GM12878 (cell line): ENCODE results near the gene SEC14L1. TPM values are rescaled to one million over a fixed set of nuclear protein-coding genes. Genes with fewer than 3 reads are reported as not detected.

Source experiments
- ATAC-seq: fragments of 200-7000 bp; cut with Tn5 transposase; 3 replicates; pipeline ENCODE4 v1.9.1; 2020; ENCODE audit warnings: mild to moderate bottlenecking, moderate library complexity
- BruUV-seq: library from RNA; stranded (reverse); fragments of 400-500 nt; replicated peaks from 2 replicates; lab custom pipeline; 2021; lab: Mats Ljungman, UMichigan
- CTCF ChIA-PET: fragments of 300-600 bp; sonication (Branson Sonifier 250); formaldehyde crosslinking; extraction: SDS; loops from one replicate; lab custom pipeline; 2021; ENCODE audit warnings: inconsistent platforms; lab: Yijun Ruan, JAX
- POLR2A ChIA-PET: fragments of 350-600 bp; formaldehyde crosslinking; extraction: SDS; loops from one replicate; lab custom pipeline; 2021; ENCODE audit warnings: inconsistent platforms; lab: Charles Lee
- RAD21 ChIA-PET: fragments of 300-600 bp; sonication (Branson Sonifier 250); formaldehyde crosslinking; loops from one replicate; lab custom pipeline; 2023; ENCODE audit warnings: antibody characterized with exemption; ENCODE audit not compliant: unreplicated experiment; lab: Charles Lee
- SMC1A ChIA-PET: fragments of 300-600 bp; sonication (Branson Sonifier 250); formaldehyde crosslinking; loops from one replicate; lab custom pipeline; 2023; ENCODE audit not compliant: unreplicated experiment, uncharacterized antibody; lab: Charles Lee
- DNase-seq: peaks from one replicate; pipeline ENCODE4 v3.0.0-alpha.2; 2011; ENCODE audit warnings: low read depth, low spot score
- FAIRE-seq: peaks from 3 replicates; lab custom pipeline; 2011; peaks lifted over from hg19 to GRCh38; lab: Jason Lieb, UNC
- H2AFZ ChIP-seq: 2 replicates; pipeline ENCODE4 v1.6.0; 2011; ENCODE audit warnings: low read depth, low read length, control low read depth; ENCODE audit not compliant: control insufficient read depth
- H3K27ac ChIP-seq: 2 replicates; pipeline ENCODE4 v1.5.1; 2011; ENCODE audit warnings: control low read depth; ENCODE audit not compliant: control insufficient read depth, insufficient read depth
- H3K27me3 ChIP-seq, 2 experiments: replicated peaks in 1 of 2; 2 replicates each; pipeline versions ENCODE4 v1.6.0 to v1.6.1; 2011; ENCODE audit warnings: low read length in 1 of 2; ENCODE audit not compliant: control insufficient read depth in 2 of 2, insufficient read depth in 2 of 2
- H3K36me3 ChIP-seq, 2 experiments: 2 replicates each; pipeline ENCODE4 v1.5.1; 2011; ENCODE audit warnings: low read length in 1 of 2; ENCODE audit not compliant: control insufficient read depth in 2 of 2, insufficient read depth in 2 of 2
- H3K4me1 ChIP-seq: 2 replicates; pipeline ENCODE4 v1.6.1; 2011; ENCODE audit warnings: mild to moderate bottlenecking, low read length, moderate library complexity, mixed read lengths; ENCODE audit not compliant: control insufficient read depth, insufficient read depth
- H3K4me2 ChIP-seq: 2 replicates; pipeline ENCODE4 v1.6.0; 2011; ENCODE audit warnings: control low read depth; ENCODE audit not compliant: control insufficient read depth, insufficient read depth
- H3K4me3 ChIP-seq: fragments of 200-600 bp; sonication (generic); 2 replicates; pipeline ENCODE4 v1.5.1; 2016
- H3K79me2 ChIP-seq: 2 replicates; pipeline ENCODE4 v1.6.0; 2011; ENCODE audit warnings: low read length; ENCODE audit not compliant: control insufficient read depth, insufficient read depth
- H3K9ac ChIP-seq: 2 replicates; pipeline ENCODE4 v1.8.0; 2011; ENCODE audit warnings: low read length, control low read depth, mixed read lengths; ENCODE audit not compliant: control insufficient read depth, insufficient read depth
- H3K9me3 ChIP-seq: replicated peaks from 3 replicates; pipeline ENCODE4 v1.5.1; 2011; ENCODE audit warnings: mild to moderate bottlenecking, low read length; ENCODE audit not compliant: control insufficient read depth, insufficient read depth
- H4K20me1 ChIP-seq: 2 replicates; pipeline ENCODE4 v1.6.0; 2011; ENCODE audit not compliant: control insufficient read depth, insufficient read depth
- BCL11A ChIP-seq: IDR thresholded peaks from 2 replicates; pipeline ENCODE4 v1.6.1; 2011; ENCODE audit warnings: low read depth, low read length
- BMI1 ChIP-seq: fragments of 450-650 bp; IDR thresholded peaks from 2 replicates; pipeline ENCODE4 v1.6.1; 2016; ENCODE audit warnings: mild to moderate bottlenecking, moderate library complexity, borderline replicate concordance
- BRCA1 ChIP-seq: IDR thresholded peaks from 2 replicates; pipeline ENCODE4 v1.6.1; 2011; ENCODE audit warnings: low read depth, low read length, improper control_type of control experiment
- DPF2 ChIP-seq: fragments of 450-650 bp; IDR thresholded peaks from 2 replicates; pipeline ENCODE4 v1.6.1; 2017; ENCODE audit warnings: mild to moderate bottlenecking
- EZH2 ChIP-seq: IDR thresholded peaks from 2 replicates; pipeline ENCODE4 v1.6.1; 2012; ENCODE audit warnings: low read depth, mild to moderate bottlenecking, control low read depth, inconsistent platforms, low read length, borderline replicate concordance; ENCODE audit not compliant: control insufficient read depth
- GABPA ChIP-seq: IDR thresholded peaks from 2 replicates; pipeline ENCODE4 v1.6.1; 2014; ENCODE audit warnings: antibody characterized with exemption, low read depth, mild to moderate bottlenecking, inconsistent platforms
- KLF5 ChIP-seq: fragments of 450-650 bp; IDR thresholded peaks from 2 replicates; pipeline ENCODE4 v1.6.1; 2014; ENCODE audit warnings: mild to moderate bottlenecking; ENCODE audit not compliant: partially characterized antibody
- MEF2B ChIP-seq: fragments of 450-650 bp; IDR thresholded peaks from 2 replicates; pipeline ENCODE4 v1.6.1; 2018; ENCODE audit warnings: mild to moderate bottlenecking, moderate library complexity; ENCODE audit not compliant: partially characterized antibody, poor library complexity, severe bottlenecking
- NFYA ChIP-seq: IDR thresholded peaks from 2 replicates; pipeline ENCODE4 v1.6.1; 2011; ENCODE audit warnings: low read depth, mild to moderate bottlenecking, low read length, improper control_type of control experiment, borderline replicate concordance
- POLR2AphosphoS5 ChIP-seq: IDR thresholded peaks from 2 replicates; pipeline ENCODE4 v1.6.1; 2011; ENCODE audit warnings: mild to moderate bottlenecking, low read length, inconsistent platforms
- RCOR1 ChIP-seq: conservative IDR thresholded peaks from 2 replicates; pipeline ENCODE4 v1.6.1; 2012; ENCODE audit warnings: low read depth, low read length, improper control_type of control experiment
- SMARCA5 ChIP-seq: fragments of 450-650 bp; IDR thresholded peaks from 2 replicates; pipeline ENCODE4 v1.6.1; 2017; ENCODE audit warnings: mild to moderate bottlenecking
- SP1 ChIP-seq: IDR thresholded peaks from one replicate; pipeline ENCODE4 v1.6.1; 2011; ENCODE audit warnings: low read depth, low read length
- SPI1 ChIP-seq: IDR thresholded peaks from 2 replicates; pipeline ENCODE4 v1.6.1; 2011; ENCODE audit warnings: low read depth, mild to moderate bottlenecking, low read length, moderate library complexity, borderline replicate concordance; ENCODE audit not compliant: insufficient read depth
- YY1 ChIP-seq: IDR thresholded peaks from 2 replicates; pipeline ENCODE4 v1.6.1; 2011; ENCODE audit warnings: low read depth, mild to moderate bottlenecking, low read length
- ZNF24 ChIP-seq: fragments of 450-650 bp; IDR thresholded peaks from 2 replicates; pipeline ENCODE4 v1.6.1; 2017; ENCODE audit warnings: antibody characterized with exemption, mild to moderate bottlenecking
- ZNF274 ChIP-seq: IDR thresholded peaks from one replicate; pipeline ENCODE4 v1.8.0; 2011; ENCODE audit not compliant: insufficient read length, insufficient read depth
- WGBS: methylation state at CpG from one replicate; pipeline ENCODE4 v1.1.6; 2016; ENCODE audit warnings: low lambda C conversion rate; ENCODE audit not compliant: insufficient replicate concordance, insufficient coverage; ENCODE audit errors: missing lambda C conversion rate; 5-methylcytosine and 5-hydroxymethylcytosine counted together
- in situ Hi-C: fragments of 300-500 bp; cut with MboI; formaldehyde crosslinking; loops from 9 replicates; pipeline ENCODE4 v1.14.3; 2018; ENCODE audit warnings: mixed read lengths
- intact Hi-C: fragments of 100-400 bp; cut with micrococcal nuclease; formaldehyde crosslinking; loops from one replicate; pipeline ENCODE4 v1.14.2; 2022; ENCODE audit not compliant: unreplicated experiment
- polyA plus RNA-seq, 11 experiments: library from polyadenylated mRNA; depleted of rRNA in 4 of 11; unstranded in 6 of 11; stranded (reverse) in 5 of 11; fragments of >200 nt; fragmentation: Nextera tagmentation in 4 of 11; fragmentation: Illumina TruSeq in 1 of 11; extraction: Ambion mirVana in 4 of 11; extraction: Trizol in 1 of 11; gene quantifications; 1 replicate in 1 of 11; 2 replicates in 10 of 11; pipeline versions ENCODE4 v1.2.1 to v1.2.3, GENCODE V29; 2011 to 2016; ENCODE audit warnings: inconsistent platforms in 2 of 11, missing spikeins in 2 of 11, low read depth in 1 of 11
- total RNA-seq, 4 experiments: library from RNA; depleted of rRNA in 3 of 4; stranded (reverse); fragments of >200 nt in 3 of 4; fragmentation: Illumina TruSeq in 1 of 4; extraction: Trizol in 1 of 4; gene quantifications; 2 replicates each; pipeline versions ENCODE4 v1.2.1 to v1.2.3, GENCODE V29; 2013 to 2021
- TF ChIP-seq, protein P1 (sequence below): fragments of 450-650 bp; IDR thresholded peaks from 2 replicates; pipeline ENCODE4 v1.6.1; 2017; ENCODE audit warnings: low read depth, mild to moderate bottlenecking, moderate library complexity
- TF ChIP-seq, protein P2 (sequence below): fragments of 450-650 bp; IDR thresholded peaks from 2 replicates; pipeline ENCODE4 v1.6.1; 2017; ENCODE audit warnings: mild to moderate bottlenecking, moderate library complexity

Gene SEC14L1
- total and polyA plus RNA-seq, 10 of the 15 experiments (the other 5 are each of a cell fraction or from before 2014, with no cell fraction given) = 6.3 to 66.1 (median 33.5) TPM

- RAD21 ChIA-PET = no interaction called here
- intact Hi-C loops = no loop called here
- Histone ChIP-seq H4K20me1 (no peaks in the 10 kb centered on the region), H3K4me1 (no peaks in the 10 kb centered on the region), H3K79me2 (no peaks in the 10 kb centered on the region), H3K27ac (no peak overlapping the region), H2AFZ (no peak overlapping the region), H3K4me3 (no peak overlapping the region), H3K9me3 (no peaks in the 10 kb centered on the region), H3K36me3 (no peaks in the 10 kb centered on the region), H3K4me2 (no peak overlapping the region), H3K9ac (no peak overlapping the region), H3K27me3 (no peaks in the 10 kb centered on the region; a peak in 3 of 4 replicates)
- DNase-seq (no peak), ATAC-seq (no peak), FAIRE-seq (no peak)
- in situ Hi-C loops = no loop called here
- no TSS peak for BruUV-seq
- CTCF ChIA-PET = interaction anchor here (0.9 kb wide), 1 partner anchor 168 kb away, joined by 3 read pairs; no protein-coding TSS in a partner anchor
- POLR2A ChIA-PET = no interaction called here
- 46% methylated on average over 25 of the region's 25 CpGs for WGBS
- SMC1A ChIA-PET = no interaction called here
- TF ChIP-seq ZNF274 (no peak), MEF2B (no peak), NFYA (no peak), EZH2 (no peak), ZNF24 (no peak), BRCA1 (no peak), GABPA (no peak), SP1 (no peak), BMI1 (no peak), RCOR1 (no peak), KLF5 (no peak), SPI1 (no peak), SMARCA5 (no peak), YY1 (no peak), POLR2AphosphoS5 (no peak), BCL11A (no peak), DPF2 (no peak)
- TF ChIP-seq, protein P1, sequence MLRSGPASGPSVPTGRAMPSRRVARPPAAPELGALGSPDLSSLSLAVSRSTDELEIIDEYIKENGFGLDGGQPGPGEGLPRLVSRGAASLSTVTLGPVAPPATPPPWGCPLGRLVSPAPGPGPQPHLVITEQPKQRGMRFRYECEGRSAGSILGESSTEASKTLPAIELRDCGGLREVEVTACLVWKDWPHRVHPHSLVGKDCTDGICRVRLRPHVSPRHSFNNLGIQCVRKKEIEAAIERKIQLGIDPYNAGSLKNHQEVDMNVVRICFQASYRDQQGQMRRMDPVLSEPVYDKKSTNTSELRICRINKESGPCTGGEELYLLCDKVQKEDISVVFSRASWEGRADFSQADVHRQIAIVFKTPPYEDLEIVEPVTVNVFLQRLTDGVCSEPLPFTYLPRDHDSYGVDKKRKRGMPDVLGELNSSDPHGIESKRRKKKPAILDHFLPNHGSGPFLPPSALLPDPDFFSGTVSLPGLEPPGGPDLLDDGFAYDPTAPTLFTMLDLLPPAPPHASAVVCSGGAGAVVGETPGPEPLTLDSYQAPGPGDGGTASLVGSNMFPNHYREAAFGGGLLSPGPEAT = no peak
- TF ChIP-seq, protein P2, sequence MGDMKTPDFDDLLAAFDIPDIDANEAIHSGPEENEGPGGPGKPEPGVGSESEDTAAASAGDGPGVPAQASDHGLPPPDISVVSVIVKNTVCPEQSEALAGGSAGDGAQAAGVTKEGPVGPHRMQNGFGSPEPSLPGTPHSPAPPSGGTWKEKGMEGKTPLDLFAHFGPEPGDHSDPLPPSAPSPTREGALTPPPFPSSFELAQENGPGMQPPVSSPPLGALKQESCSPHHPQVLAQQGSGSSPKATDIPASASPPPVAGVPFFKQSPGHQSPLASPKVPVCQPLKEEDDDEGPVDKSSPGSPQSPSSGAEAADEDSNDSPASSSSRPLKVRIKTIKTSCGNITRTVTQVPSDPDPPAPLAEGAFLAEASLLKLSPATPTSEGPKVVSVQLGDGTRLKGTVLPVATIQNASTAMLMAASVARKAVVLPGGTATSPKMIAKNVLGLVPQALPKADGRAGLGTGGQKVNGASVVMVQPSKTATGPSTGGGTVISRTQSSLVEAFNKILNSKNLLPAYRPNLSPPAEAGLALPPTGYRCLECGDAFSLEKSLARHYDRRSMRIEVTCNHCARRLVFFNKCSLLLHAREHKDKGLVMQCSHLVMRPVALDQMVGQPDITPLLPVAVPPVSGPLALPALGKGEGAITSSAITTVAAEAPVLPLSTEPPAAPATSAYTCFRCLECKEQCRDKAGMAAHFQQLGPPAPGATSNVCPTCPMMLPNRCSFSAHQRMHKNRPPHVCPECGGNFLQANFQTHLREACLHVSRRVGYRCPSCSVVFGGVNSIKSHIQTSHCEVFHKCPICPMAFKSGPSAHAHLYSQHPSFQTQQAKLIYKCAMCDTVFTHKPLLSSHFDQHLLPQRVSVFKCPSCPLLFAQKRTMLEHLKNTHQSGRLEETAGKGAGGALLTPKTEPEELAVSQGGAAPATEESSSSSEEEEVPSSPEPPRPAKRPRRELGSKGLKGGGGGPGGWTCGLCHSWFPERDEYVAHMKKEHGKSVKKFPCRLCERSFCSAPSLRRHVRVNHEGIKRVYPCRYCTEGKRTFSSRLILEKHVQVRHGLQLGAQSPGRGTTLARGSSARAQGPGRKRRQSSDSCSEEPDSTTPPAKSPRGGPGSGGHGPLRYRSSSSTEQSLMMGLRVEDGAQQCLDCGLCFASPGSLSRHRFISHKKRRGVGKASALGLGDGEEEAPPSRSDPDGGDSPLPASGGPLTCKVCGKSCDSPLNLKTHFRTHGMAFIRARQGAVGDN = no peak
These were observed 114.4 kb downstream of the SEC14L1 start for GRCh38 chr17:77254951-77255825.
